ENCODE data around the gene PRKCD.

GRCh38 chr3:53181024-53181371 is 20.0 kb downstream of the PRKCD start:
- no peak for TF ChIP-seq CHD1 (IDR thresholded peaks at IDR 0.05; ENCODE audit: low read depth, low read length)
- no peak for TF ChIP-seq CTCF (conservative IDR thresholded peaks at IDR 0.05; ENCODE audit: low read depth, low read length)
- no peak for TF ChIP-seq USF2 (IDR thresholded peaks at IDR 0.05; ENCODE audit: low read depth, low read length)

Data from IMR-90 (cell line).